ENCODE measurements around the gene BMP2. TPM values are rescaled to one million over a fixed set of nuclear protein-coding genes. Genes with fewer than 3 reads are reported as not detected.

BMP2 gene
- total RNA-seq, 4 donors from 2014 or later, result 1.6 to 4.3 (median 2.9) TPM

GRCh38 chr20:6802227-6802626 is 34.7 kb downstream of the BMP2 start:
- intact Hi-C loops (cut with DNase I; ENCODE audit: low total_unique reads) (no loop called here), in situ Hi-C loops (cut with MboI; ENCODE audit: low sequenced_read_pairs in 4 of 4) (no loop called here)
- H3K27me3 ChIP-seq, result no peaks in the 10 kb centered on the region
- ATAC-seq (no peak), DNase-seq (no peak)
- H3K36me3 ChIP-seq, result no peaks in the 10 kb centered on the region
- no peak overlapping the region for H3K27ac ChIP-seq
- no peak overlapping the region for H3K4me3 ChIP-seq
- no peaks in the 10 kb centered on the region for H3K9me3 ChIP-seq
- TF ChIP-seq CTCF (IDR thresholded peaks at IDR 0.05 in 4 of 5, conservative IDR thresholded peaks at IDR 0.05 in 1 of 5), result no peak
- no peak for TF ChIP-seq POLR2A (IDR thresholded peaks at IDR 0.05)
- H3K4me1 ChIP-seq, result no peaks in the 10 kb centered on the region

- Histone ChIP-seq H3K36me3 (no peaks in the 10 kb centered on the region), H3K9me3 (no peaks in the 10 kb centered on the region), H3K27me3 (no peaks in the 10 kb centered on the region), H3K4me3 (no peak overlapping the region), H3K27ac (no peak overlapping the region), H3K4me1 (no peaks in the 10 kb centered on the region)
- no peak for DNase-seq
- intact Hi-C loops (cut with DNase I; ENCODE audit: low total_unique reads), result no loop called here
- TF ChIP-seq POLR2A (IDR thresholded peaks at IDR 0.05) (no peak), CTCF (IDR thresholded peaks at IDR 0.05 in 4 of 5, conservative IDR thresholded peaks at IDR 0.05 in 1 of 5) (no peak)
- no peak for ATAC-seq
- in situ Hi-C loops (cut with MboI; ENCODE audit: low sequenced_read_pairs in 4 of 4), result no loop called here
Measured at GRCh38 chr20:6806275-6806674, 38.8 kb downstream of the BMP2 start.

GRCh38 chr20:6811262-6812035 is 44.0 kb downstream of the BMP2 start:
- Histone ChIP-seq H3K27me3 (peaks cover 0 to 5% (median 0%) of the 10 kb centered on the region in 3 donors), H3K4me3 (no peak overlapping the region), H3K27ac (no peak overlapping the region), H3K4me1 (no peaks in the 10 kb centered on the region), H3K36me3 (no peaks in the 10 kb centered on the region), H3K9me3 (no peaks in the 10 kb centered on the region)
- intact Hi-C loops (cut with DNase I; ENCODE audit: low total_unique reads), result no loop called here
- DNase-seq (no peak), ATAC-seq (no peak)
- TF ChIP-seq CTCF (IDR thresholded peaks at IDR 0.05 in 4 of 5, conservative IDR thresholded peaks at IDR 0.05 in 1 of 5) (no peak), POLR2A (IDR thresholded peaks at IDR 0.05) (no peak)
- in situ Hi-C loops (cut with MboI; ENCODE audit: low sequenced_read_pairs in 4 of 4), result no loop called here

GRCh38 chr20:6812530-6812929 is 45.0 kb downstream of the BMP2 start:
- peaks cover 0 to 5% (median 0%) of the 10 kb centered on the region in 3 donors for H3K27me3 ChIP-seq
- DNase-seq (no peak), ATAC-seq (no peak)
- no peak for TF ChIP-seq CTCF (IDR thresholded peaks at IDR 0.05 in 4 of 5, conservative IDR thresholded peaks at IDR 0.05 in 1 of 5)
- no peak for TF ChIP-seq POLR2A (IDR thresholded peaks at IDR 0.05)
- no peaks in the 10 kb centered on the region for H3K9me3 ChIP-seq
- intact Hi-C loops (cut with DNase I; ENCODE audit: low total_unique reads) (no loop called here), in situ Hi-C loops (cut with MboI; ENCODE audit: low sequenced_read_pairs in 4 of 4) (no loop called here)
- no peaks in the 10 kb centered on the region for H3K4me1 ChIP-seq
- no peak overlapping the region for H3K27ac ChIP-seq
- no peaks in the 10 kb centered on the region for H3K36me3 ChIP-seq
- H3K4me3 ChIP-seq, result no peak overlapping the region

All from gastrocnemius medialis (tissue), 4 donors.